GM23338 (cell line): ENCODE results near the gene FBRS. TPM values are rescaled to one million over a fixed set of nuclear protein-coding genes. Genes with fewer than 3 reads are reported as not detected.

Experiments
- ATAC-seq: fragments of 200-7000 bp; cut with Tn5 transposase; 3 replicates; pipeline ENCODE4 v1.9.1; 2020
- DNase-seq: peaks from one replicate; pipeline ENCODE4 v3.0.0-alpha.2; 2015; ENCODE audit warnings: low spot score
- H2AFZ ChIP-seq: fragments of 200-600 bp; sonication (generic); 2 replicates; pipeline ENCODE4 v1.8.0; 2016; ENCODE audit warnings: antibody characterized with exemption, mild to moderate bottlenecking, moderate library complexity
- H3F3A ChIP-seq: fragments of 200-600 bp; sonication (generic); replicated peaks from 2 replicates; pipeline ENCODE4 v1.8.0; 2017; ENCODE audit warnings: antibody characterized with exemption, mixed run types, low read depth
- H3K27ac ChIP-seq: fragments of 200-600 bp; sonication (generic); 2 replicates; pipeline ENCODE4 v1.6.1; 2016; ENCODE audit warnings: low read depth
- H3K27me3 ChIP-seq: fragments of 200-600 bp; sonication (generic); 2 replicates; pipeline ENCODE4 v1.8.0; 2016; ENCODE audit warnings: mild to moderate bottlenecking, mixed run types, moderate library complexity; ENCODE audit not compliant: insufficient read depth
- H3K36me3 ChIP-seq: fragments of 200-600 bp; sonication (generic); 2 replicates; pipeline ENCODE4 v1.8.0; 2016; ENCODE audit warnings: mild to moderate bottlenecking; ENCODE audit not compliant: insufficient read depth
- H3K4me1 ChIP-seq: fragments of 200-600 bp; sonication (generic); 2 replicates; pipeline ENCODE4 v1.8.0; 2016; ENCODE audit warnings: mild to moderate bottlenecking, moderate library complexity; ENCODE audit not compliant: insufficient read depth
- H3K4me2 ChIP-seq: fragments of 200-600 bp; sonication (generic); 2 replicates; pipeline ENCODE4 v1.7.1; 2017; ENCODE audit warnings: mixed run types
- H3K4me3 ChIP-seq: fragments of 200-600 bp; sonication (generic); 2 replicates; pipeline ENCODE4 v1.6.1; 2016; ENCODE audit warnings: mixed run types
- H3K79me2 ChIP-seq: fragments of 200-600 bp; sonication (generic); replicated peaks from 2 replicates; pipeline ENCODE4 v1.8.0; 2017; ENCODE audit warnings: mild to moderate bottlenecking; ENCODE audit not compliant: insufficient read depth
- H3K9me2 ChIP-seq: fragments of 200-600 bp; sonication (generic); 2 replicates; pipeline ENCODE4 v1.8.0; 2017; ENCODE audit not compliant: insufficient read depth
- H4K20me1 ChIP-seq: fragments of 200-600 bp; sonication (generic); replicated peaks from 2 replicates; pipeline ENCODE4 v1.8.0; 2017; ENCODE audit warnings: mild to moderate bottlenecking; ENCODE audit not compliant: insufficient read depth
- H3K27ac Mint-ChIP-seq: 2 replicates; pipeline ENCODE4 v1.8.0; 2020; ENCODE audit warnings: inconsistent platforms, mild to moderate bottlenecking, moderate library complexity, mixed read lengths
- H3K27me3 Mint-ChIP-seq: 3 replicates; pipeline ENCODE4 v1.8.0; 2022; ENCODE audit warnings: low read depth, mild to moderate bottlenecking, moderate library complexity, mixed read lengths, inconsistent platforms; ENCODE audit not compliant: insufficient read depth, poor library complexity
- H3K36me3 Mint-ChIP-seq: 3 replicates; pipeline ENCODE4 v1.8.0; 2021; ENCODE audit warnings: low read depth, mild to moderate bottlenecking, inconsistent platforms, moderate library complexity, mixed read lengths
- H3K4me1 Mint-ChIP-seq: 3 replicates; pipeline ENCODE4 v1.8.0; 2020; ENCODE audit warnings: mild to moderate bottlenecking, inconsistent platforms, mixed read lengths
- H3K4me3 Mint-ChIP-seq: 3 replicates; pipeline ENCODE4 v1.8.0; 2021; ENCODE audit warnings: moderate library complexity, mild to moderate bottlenecking, inconsistent platforms, mixed read lengths
- H3K9me3 Mint-ChIP-seq: 3 replicates; pipeline ENCODE4 v1.8.0; 2020; ENCODE audit warnings: moderate library complexity, mild to moderate bottlenecking, inconsistent platforms, mixed read lengths
- CREB1 ChIP-seq: fragments of 250-450 bp; sonication (Bioruptor Pico); IDR thresholded peaks from 2 replicates; pipeline ENCODE4 v1.5.0; 2020; ENCODE audit warnings: low read depth, mild to moderate bottlenecking, moderate library complexity
- CTCF ChIP-seq, 2 experiments: fragments of 200-600 bp in 1 of 2; sonication (generic) in 1 of 2; conservative IDR thresholded peaks; 2 replicates each; pipeline versions ENCODE4 v1.5.1 to v1.6.1; 2016 to 2017; ENCODE audit warnings: antibody characterized with exemption in 2 of 2, low read depth in 2 of 2, mild to moderate bottlenecking in 2 of 2, moderate library complexity in 1 of 2
- EZH2 ChIP-seq: fragments of 200-600 bp; sonication (generic); IDR thresholded peaks from one replicate; pipeline ENCODE4 v1.8.0; 2017; ENCODE audit warnings: antibody characterized with exemption, mild to moderate bottlenecking, low read depth; ENCODE audit not compliant: unreplicated experiment
- EZH2phosphoT487 ChIP-seq: fragments of 200-600 bp; sonication (generic); IDR thresholded peaks from one replicate; pipeline ENCODE4 v1.8.1; 2018; ENCODE audit warnings: antibody characterized with exemption; ENCODE audit not compliant: unreplicated experiment
- JUNB ChIP-seq: IDR thresholded peaks from one replicate; pipeline ENCODE4 v1.6.1; 2016; ENCODE audit warnings: antibody characterized with exemption; ENCODE audit not compliant: unreplicated experiment
- NANOG ChIP-seq: IDR thresholded peaks from 2 replicates; pipeline ENCODE4 v1.6.1; 2016; ENCODE audit warnings: antibody characterized with exemption, borderline replicate concordance
- REST ChIP-seq: IDR thresholded peaks from one replicate; pipeline ENCODE4 v1.6.1; 2018; ENCODE audit warnings: antibody characterized with exemption; ENCODE audit not compliant: unreplicated experiment
- ZNF114 ChIP-seq: fragments of 250-450 bp; sonication (Bioruptor Pico); IDR thresholded peaks from 2 replicates; pipeline ENCODE4 v1.5.0; 2020; ENCODE audit warnings: mild to moderate bottlenecking, moderate library complexity
- ZNF462 ChIP-seq: fragments of 250-450 bp; sonication (Bioruptor Pico); IDR thresholded peaks from 2 replicates; pipeline ENCODE4 v1.5.0; 2020; ENCODE audit warnings: mild to moderate bottlenecking, moderate library complexity
- polyA plus RNA-seq: library from polyadenylated mRNA; unstranded; fragments of >200 nt; fragmentation: Nextera tagmentation; extraction: Ambion mirVana; gene quantifications from 2 replicates; pipeline ENCODE4 v1.2.1, GENCODE V29; 2016
- total RNA-seq: library from RNA; depleted of rRNA; stranded (reverse); fragments of >200 nt; shearing (Covaris generic); gene quantifications from 2 replicates; pipeline ENCODE4 v1.2.3, GENCODE V29; 2014

The FBRS gene
- total and polyA plus RNA-seq, 2 experiments from 2014 or later, result 2.3 to 7.2 TPM

- Histone ChIP-seq H3K4me3 (no peak overlapping the region), H2AFZ (no peak overlapping the region), H3K4me2 (no peak overlapping the region), H3K79me2 (no peaks in the 10 kb centered on the region), H3K27me3 (peaks cover 95% of the 10 kb centered on the region), H3K36me3 (no peaks in the 10 kb centered on the region), H3K27ac (no peak overlapping the region), H3F3A (peaks cover 8% of the 10 kb centered on the region; the same call in 1 of the 2 replicates), H3K4me1 (no peaks in the 10 kb centered on the region; the same call in 1 of the 2 replicates), H4K20me1 (peaks cover 41% of the 10 kb centered on the region), H3K9me2 (no peaks in the 10 kb centered on the region)
- Mint-ChIP-seq H3K36me3 (no peaks in the 10 kb centered on the region), H3K4me3 (no peak overlapping the region), H3K4me1 (peaks cover 7% of the 10 kb centered on the region; the same call in 2 of the 3 replicates), H3K27me3 (peaks cover 96% of the 10 kb centered on the region), H3K9me3 (peaks cover 12% of the 10 kb centered on the region), H3K27ac (no peak overlapping the region)
- ATAC-seq (no peak), DNase-seq (no peak)
- TF ChIP-seq REST, result no peak
- peak; percentile 4 for TF ChIP-seq EZH2
Observed at GRCh38 chr16:30680326-30680725, 22.1 kb downstream of the FBRS start.

GRCh38 chr16:30688701-30689100, 30.5 kb downstream of the FBRS start:
- Histone ChIP-seq H3K4me3 (no peak overlapping the region), H3K4me1 (peaks cover 13% of the 10 kb centered on the region), H3K36me3 (no peaks in the 10 kb centered on the region), H3K4me2 (no peak overlapping the region), H3K9me2 (no peaks in the 10 kb centered on the region), H3F3A (peaks cover 15% of the 10 kb centered on the region), H3K27me3 (peaks cover 100% of the 10 kb centered on the region), H4K20me1 (peaks cover 28% of the 10 kb centered on the region), H3K27ac (no peak overlapping the region), H2AFZ (no peak overlapping the region), H3K79me2 (no peaks in the 10 kb centered on the region)
- Mint-ChIP-seq H3K4me1 (peaks cover 12% of the 10 kb centered on the region), H3K27me3 (peaks cover 99% of the 10 kb centered on the region), H3K36me3 (no peaks in the 10 kb centered on the region; the same call in 2 of the 3 replicates), H3K4me3 (no peak overlapping the region), H3K27ac (no peak overlapping the region), H3K9me3 (peaks cover 10% of the 10 kb centered on the region; the same call in 2 of the 3 replicates)
- DNase-seq (no peak), ATAC-seq (no peak)
- TF ChIP-seq NANOG (no peak), ZNF114 (CRISPR knock-in tag) (no peak), CREB1 (CRISPR knock-in tag) (no peak), EZH2phosphoT487 (no peak), ZNF462 (CRISPR knock-in tag) (no peak), JUNB (no peak), CTCF (conservative IDR thresholded peaks at IDR 0.05; ENCODE audit: low read depth in 2 of 2) (no peak)
